Body of pancreas (tissue), 4 donors: ENCODE results near the gene SLX9. TPM values are rescaled to one million over a fixed set of nuclear protein-coding genes. Genes with fewer than 3 reads are reported as not detected.

Experiments used
- ATAC-seq: fragments of 150-250 bp; one replicate; pipeline ENCODE4 v1.9.1; 2016
- DNase-seq, 4 donors: peaks; one replicate each; pipeline ENCODE4 v3.0.0-alpha.2; 2019
- H3K27ac ChIP-seq, 4 donors: fragments of 200-600 bp; sonication (generic); 1 replicate in 3 of 4; 2 replicates in 1 of 4; pipeline versions ENCODE4 v1.5.1 to v1.6.1; 2016 to 2019; ENCODE audit warnings: mild to moderate bottlenecking in 1 of 4, mixed read lengths in 1 of 4, moderate library complexity in 1 of 4
- H3K27me3 ChIP-seq, 2 donors: fragments of 200-600 bp; sonication (generic); one replicate each; pipeline ENCODE4 v1.6.0; 2016; ENCODE audit warnings: mild to moderate bottlenecking in 1 of 2
- H3K36me3 ChIP-seq, 2 donors: fragments of 200-600 bp; sonication (generic); replicated peaks in 1 of 2; 2 replicates each; pipeline ENCODE4 v1.5.1; 2016; ENCODE audit warnings: low read depth in 2 of 2; ENCODE audit not compliant: insufficient read depth in 1 of 2
- H3K4me1 ChIP-seq: fragments of 200-600 bp; sonication (generic); one replicate; pipeline ENCODE4 v1.6.0; 2016
- H3K4me3 ChIP-seq, 2 donors: fragments of 200-600 bp; sonication (generic); 1 replicate in 1 of 2; 2 replicates in 1 of 2; pipeline ENCODE4 v1.5.1; 2016 to 2019
- H3K9me3 ChIP-seq, 3 donors: fragments of 200-600 bp; sonication (generic); 1 replicate in 2 of 3; 2 replicates in 1 of 3; pipeline ENCODE4 v1.5.1; 2016
- POLR2A ChIP-seq, 3 donors: fragments of 450-650 bp; IDR thresholded peaks; one replicate each; pipeline ENCODE4 v1.6.1; 2016; ENCODE audit warnings: antibody characterized with exemption in 3 of 3, mild to moderate bottlenecking in 2 of 3
- WGBS, 2 donors: methylation state at CpG; one replicate each; pipeline ENCODE4 v1.1.5; 2017; 5-methylcytosine and 5-hydroxymethylcytosine counted together
- intact Hi-C: fragments of 100-400 bp; cut with DNase I; formaldehyde crosslinking; loops from one replicate; pipeline ENCODE4 v1.15.1; 2023
- total RNA-seq, 2 donors: library from RNA; depleted of rRNA; stranded (reverse); fragments of >200 nt; gene quantifications; one replicate each; pipeline ENCODE4 v1.1.0, GENCODE V29; 2016
- TF ChIP-seq, protein P1 (sequence below), 7 experiments: fragments of 450-650 bp in 4 of 7; fragments of 200-600 bp in 3 of 7; sonication (generic) in 3 of 7; IDR thresholded peaks; one replicate each; pipeline ENCODE4 v1.5.1; 2016 to 2019; ENCODE audit warnings: antibody characterized with exemption in 7 of 7

SLX9 gene
- total RNA-seq, 2 donors from 2014 or later, result 5.6 to 9.3 TPM

DNA sequence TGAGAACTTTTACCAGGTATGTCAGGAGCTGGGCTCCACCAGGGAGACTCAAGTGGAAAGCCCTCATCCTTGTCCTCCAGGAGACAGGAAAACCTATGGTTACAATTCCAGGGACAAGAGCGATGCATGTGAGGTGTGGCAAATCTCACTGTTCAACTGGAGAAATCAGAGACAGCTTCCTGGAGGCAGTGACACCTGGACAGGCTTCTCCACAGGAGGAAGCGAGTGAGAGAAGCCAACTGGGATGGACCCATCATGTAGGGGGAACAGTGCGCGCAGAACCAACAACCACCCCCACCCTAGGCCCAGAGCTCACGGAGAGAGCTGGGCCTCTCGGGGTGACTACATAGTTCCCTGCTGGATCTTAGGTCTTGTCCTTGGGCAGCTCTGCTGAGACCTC lies 5.6 kb upstream of the SLX9 start:
- no peaks in the 10 kb centered on the region for H3K36me3 ChIP-seq
- H3K9me3 ChIP-seq, result no peaks in the 10 kb centered on the region
- DNase-seq, result no peak
- ATAC-seq, result no peak
- intact Hi-C loops, result no loop called here
- peaks cover 0 to 23% of the 10 kb centered on the region in 2 donors for H3K27me3 ChIP-seq
- peaks cover 25% of the 10 kb centered on the region for H3K4me1 ChIP-seq
- 85 to 92% methylated on average over 6 of the region's 6 CpGs for WGBS, 2 donors
- H3K27ac ChIP-seq, result no peak overlapping the region
- no peak overlapping the region for H3K4me3 ChIP-seq
- no peak for TF ChIP-seq POLR2A (IDR thresholded peaks at IDR 0.05)
- TF ChIP-seq, protein P1, sequence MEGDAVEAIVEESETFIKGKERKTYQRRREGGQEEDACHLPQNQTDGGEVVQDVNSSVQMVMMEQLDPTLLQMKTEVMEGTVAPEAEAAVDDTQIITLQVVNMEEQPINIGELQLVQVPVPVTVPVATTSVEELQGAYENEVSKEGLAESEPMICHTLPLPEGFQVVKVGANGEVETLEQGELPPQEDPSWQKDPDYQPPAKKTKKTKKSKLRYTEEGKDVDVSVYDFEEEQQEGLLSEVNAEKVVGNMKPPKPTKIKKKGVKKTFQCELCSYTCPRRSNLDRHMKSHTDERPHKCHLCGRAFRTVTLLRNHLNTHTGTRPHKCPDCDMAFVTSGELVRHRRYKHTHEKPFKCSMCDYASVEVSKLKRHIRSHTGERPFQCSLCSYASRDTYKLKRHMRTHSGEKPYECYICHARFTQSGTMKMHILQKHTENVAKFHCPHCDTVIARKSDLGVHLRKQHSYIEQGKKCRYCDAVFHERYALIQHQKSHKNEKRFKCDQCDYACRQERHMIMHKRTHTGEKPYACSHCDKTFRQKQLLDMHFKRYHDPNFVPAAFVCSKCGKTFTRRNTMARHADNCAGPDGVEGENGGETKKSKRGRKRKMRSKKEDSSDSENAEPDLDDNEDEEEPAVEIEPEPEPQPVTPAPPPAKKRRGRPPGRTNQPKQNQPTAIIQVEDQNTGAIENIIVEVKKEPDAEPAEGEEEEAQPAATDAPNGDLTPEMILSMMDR (IDR thresholded peaks at IDR 0.05), result no peak

DNA sequence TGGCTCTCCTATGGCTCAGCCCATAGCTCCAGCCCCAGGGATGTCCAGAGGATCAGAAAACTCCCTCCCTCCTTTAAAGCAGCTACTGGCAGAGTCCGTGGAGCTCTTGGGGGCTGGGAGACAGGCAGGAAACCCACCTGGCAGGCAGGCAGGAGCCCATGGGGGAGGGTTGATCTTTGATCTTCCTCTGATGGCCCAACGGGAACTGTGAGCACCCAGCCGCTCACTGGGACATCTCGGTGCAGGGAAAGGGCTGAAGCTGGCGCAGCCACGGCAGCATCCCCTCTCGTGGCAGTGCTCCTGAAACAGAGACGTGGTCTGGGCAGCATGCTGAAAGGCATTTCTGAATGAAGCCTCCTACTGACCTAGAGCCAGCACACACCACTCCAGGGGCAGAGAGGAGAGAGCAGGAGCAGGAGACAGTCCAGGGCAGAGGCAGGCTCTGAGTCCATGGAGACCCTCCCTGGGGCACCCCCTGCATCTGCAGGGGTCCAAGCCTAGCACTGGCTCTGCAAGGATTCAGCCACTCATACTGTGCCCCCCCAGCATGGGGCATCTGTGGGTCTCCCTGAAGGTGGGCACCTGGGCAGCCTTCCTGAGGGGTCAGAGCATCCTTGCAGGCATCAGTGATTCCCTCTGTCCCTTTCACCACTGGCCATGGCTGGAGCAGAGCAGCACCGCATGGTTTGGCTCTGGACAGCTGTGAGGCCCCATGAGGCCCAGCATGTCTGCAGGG lies 4.9 kb upstream of the SLX9 start:
- Histone ChIP-seq H3K4me3 (no peak overlapping the region), H3K36me3 (no peaks in the 10 kb centered on the region), H3K9me3 (no peaks in the 10 kb centered on the region), H3K4me1 (peaks cover 28% of the 10 kb centered on the region), H3K27ac (no peak overlapping the region), H3K27me3 (peaks cover 0 to 23% of the 10 kb centered on the region in 2 donors)
- WGBS, 2 donors, result 76 to 90% methylated on average over 7 to 9 of the region's 9 CpGs
- ATAC-seq (no peak), DNase-seq (no peak)
- intact Hi-C loops, result no loop called here
- TF ChIP-seq, protein P1 (IDR thresholded peaks at IDR 0.05), result no peak
- no peak for TF ChIP-seq POLR2A (IDR thresholded peaks at IDR 0.05)

DNA sequence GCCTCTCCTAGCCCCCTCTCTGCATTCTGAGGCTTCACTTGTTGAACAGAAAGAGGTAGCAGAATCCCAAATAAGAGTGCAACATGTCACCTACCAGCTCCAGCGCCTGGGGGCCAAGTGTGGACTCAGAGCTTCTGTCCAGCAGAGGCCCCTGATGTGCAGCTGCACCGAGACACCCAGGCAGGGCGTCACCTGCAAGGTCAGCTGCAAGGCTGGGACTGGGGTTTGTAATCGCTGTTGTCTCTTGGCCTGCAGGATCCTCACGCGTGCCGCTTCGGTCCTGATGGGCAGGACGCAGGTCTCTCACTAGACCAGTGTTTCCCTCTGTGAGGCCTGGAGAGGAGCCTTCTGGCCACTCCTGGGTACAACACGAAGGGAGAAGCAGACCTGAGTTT lies 4.3 kb upstream of the SLX9 start:
- no peaks in the 10 kb centered on the region for H3K36me3 ChIP-seq

DNA sequence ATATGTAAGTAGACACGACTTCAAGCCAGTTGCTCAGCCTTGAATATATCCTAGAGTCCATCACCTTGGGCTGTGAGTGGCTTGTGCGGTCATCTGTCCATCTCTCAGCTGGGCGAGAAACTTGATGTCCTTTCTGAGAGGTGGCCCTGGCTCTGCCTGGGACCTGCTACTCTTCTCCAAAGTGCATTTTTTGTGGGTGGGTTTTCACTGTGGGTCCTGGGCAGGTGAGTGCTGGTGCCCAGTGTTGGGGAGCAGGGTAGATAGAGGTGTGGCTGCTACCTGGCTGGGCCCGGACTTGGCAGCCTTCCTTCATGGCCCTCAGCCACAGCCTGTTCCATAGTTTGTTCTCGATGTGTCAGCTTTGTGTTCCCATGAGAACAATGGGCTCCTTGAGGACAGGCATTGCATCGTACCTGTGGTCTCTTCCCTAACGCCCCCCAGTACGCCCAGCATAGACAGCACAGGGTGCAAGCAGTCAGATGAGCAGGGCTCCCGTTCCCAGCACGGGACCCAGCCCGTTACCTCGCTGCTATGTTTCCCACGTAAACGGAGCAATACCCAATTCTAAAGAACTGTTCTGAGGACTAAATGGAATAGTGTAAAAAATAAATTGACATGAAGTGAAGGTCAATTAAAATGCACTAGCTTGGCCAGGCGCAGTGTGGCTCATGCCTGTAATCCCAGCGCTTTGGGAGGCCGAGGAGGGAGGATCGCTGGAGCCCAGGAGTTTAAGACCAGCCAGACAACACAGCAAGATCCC lies 877 bp upstream of the SLX9 start:
- ATAC-seq (no peak), DNase-seq (no peak)

More for the DNA sequence above, 4.3 kb upstream of the SLX9 start:
- H3K4me1 ChIP-seq, result peaks cover 28% of the 10 kb centered on the region
- peaks cover 0 to 23% of the 10 kb centered on the region in 2 donors for H3K27me3 ChIP-seq
- H3K4me3 ChIP-seq, result no peak overlapping the region
- no peaks in the 10 kb centered on the region for H3K9me3 ChIP-seq
- DNase-seq (no peak), ATAC-seq (no peak)
- H3K27ac ChIP-seq, result no peak overlapping the region
- intact Hi-C loops, result no loop called here
- 74 to 84% methylated on average over 7 to 10 of the region's 10 CpGs for WGBS, 2 donors
- TF ChIP-seq, protein P1 (IDR thresholded peaks at IDR 0.05), result no peak
- no peak for TF ChIP-seq POLR2A (IDR thresholded peaks at IDR 0.05)

More for the DNA sequence above, 877 bp upstream of the SLX9 start:
- H3K27ac ChIP-seq, result no peak overlapping the region
- intact Hi-C loops, result no loop called here
- 66 to 74% methylated on average over 13 to 18 of the region's 18 CpGs for WGBS, 2 donors
- H3K36me3 ChIP-seq, result no peaks in the 10 kb centered on the region
- peaks cover 23% of the 10 kb centered on the region for H3K4me1 ChIP-seq
- TF ChIP-seq, protein P1 (IDR thresholded peaks at IDR 0.05), result no peak
- no peak for TF ChIP-seq POLR2A (IDR thresholded peaks at IDR 0.05)
- no peaks in the 10 kb centered on the region for H3K27me3 ChIP-seq
- H3K9me3 ChIP-seq, result no peaks in the 10 kb centered on the region
- H3K4me3 ChIP-seq, result peak overlapping the region in 1 of 2 donors; percentile 67
